Keratinocyte (primary cell): Measurements from ENCODE around the gene PRKCSH. TPM values are rescaled to one million over a fixed set of nuclear protein-coding genes. Genes with fewer than 3 reads are reported as not detected.
A peak's percentile ranks its signal among the peaks of the same experiment; 100 is the strongest.
"Not testable (repeated sequence)": the region's sequence is repeated elsewhere in the genome, so short reads cannot be mapped to it uniquely, and the experiment has no call there.

ENCODE experiments used
- DNase-seq: peaks from one replicate; pipeline ENCODE4 v3.0.0-alpha.2; 2011; ENCODE audit warnings: low read depth, missing footprints, low spot score
- FAIRE-seq: peaks from 2 replicates; lab custom pipeline; 2011; peaks lifted over from hg19 to GRCh38; lab: Jason Lieb, UNC
- H2AFZ ChIP-seq: 2 replicates; pipeline ENCODE4 v1.6.0; 2012; ENCODE audit warnings: low read length, control low read depth, inconsistent platforms; ENCODE audit not compliant: control insufficient read depth
- H3K27ac ChIP-seq: 2 replicates; pipeline ENCODE4 v1.5.1; 2011; ENCODE audit warnings: low read length; ENCODE audit not compliant: control insufficient read depth, insufficient read depth
- H3K27me3 ChIP-seq: 3 replicates; pipeline ENCODE4 v1.6.0; 2011; ENCODE audit warnings: low read length; ENCODE audit not compliant: control insufficient read depth, insufficient read depth; ENCODE audit errors: extremely low read depth
- H3K36me3 ChIP-seq, 2 experiments: 2 replicates in 1 of 2; 3 replicates in 1 of 2; pipeline ENCODE4 v1.5.1; 2011; ENCODE audit warnings: low read length in 2 of 2, mild to moderate bottlenecking in 1 of 2; ENCODE audit not compliant: control insufficient read depth in 2 of 2, insufficient read depth in 2 of 2; ENCODE audit errors: extremely low read depth in 1 of 2
- H3K4me1 ChIP-seq: 3 replicates; pipeline ENCODE4 v1.5.1; 2011; ENCODE audit warnings: low read length; ENCODE audit not compliant: control insufficient read depth, insufficient read depth; ENCODE audit errors: extremely low read depth
- H3K4me2 ChIP-seq: 3 replicates; pipeline ENCODE4 v1.6.0; 2011; ENCODE audit warnings: low read depth, low read length; ENCODE audit not compliant: control insufficient read depth, insufficient read depth; ENCODE audit errors: extremely low read depth
- H3K4me3 ChIP-seq, 3 experiments: fragments of 200-600 bp in 1 of 3; sonication (generic) in 1 of 3; 2 replicates in 2 of 3; 3 replicates in 1 of 3; pipeline ENCODE4 v1.5.1; 2011 to 2016; ENCODE audit warnings: low read length in 3 of 3, mild to moderate bottlenecking in 3 of 3, control low read depth in 2 of 3, inconsistent platforms in 1 of 3, low read depth in 1 of 3, mixed read lengths in 1 of 3, mixed run types in 1 of 3, moderate library complexity in 1 of 3; ENCODE audit not compliant: control insufficient read depth in 2 of 3, insufficient read depth in 2 of 3; ENCODE audit errors: extremely low read depth in 1 of 3
- H3K79me2 ChIP-seq: 2 replicates; pipeline ENCODE4 v1.6.0; 2012; ENCODE audit warnings: low read length; ENCODE audit not compliant: control insufficient read depth, insufficient read depth
- H3K9ac ChIP-seq: 3 replicates; pipeline ENCODE4 v1.6.0; 2011; ENCODE audit warnings: low read length; ENCODE audit not compliant: control insufficient read depth, insufficient read depth; ENCODE audit errors: extremely low read depth
- H3K9me1 ChIP-seq: 3 replicates; pipeline ENCODE4 v1.6.0; 2011; ENCODE audit warnings: low read length; ENCODE audit not compliant: control insufficient read depth, insufficient read depth; ENCODE audit errors: extremely low read depth
- H3K9me3 ChIP-seq: 2 replicates; pipeline ENCODE4 v1.5.1; 2012; ENCODE audit warnings: low read depth, low read length; ENCODE audit not compliant: control insufficient read depth
- H4K20me1 ChIP-seq: 3 replicates; pipeline ENCODE4 v1.6.0; 2011; ENCODE audit warnings: low read length; ENCODE audit not compliant: control insufficient read depth, insufficient read depth; ENCODE audit errors: extremely low read depth
- CTCF ChIP-seq, 3 experiments: IDR thresholded peaks in 1 of 3; conservative IDR thresholded peaks in 1 of 3; optimal IDR thresholded peaks in 1 of 3; 2 replicates in 2 of 3; 3 replicates in 1 of 3; pipeline versions ENCODE3 to v1.5.1; 2011; ENCODE audit warnings: low read length in 3 of 3, mild to moderate bottlenecking in 3 of 3, moderate library complexity in 2 of 3, control low read depth in 1 of 3, inconsistent platforms in 1 of 3; ENCODE audit not compliant: insufficient read depth in 2 of 3; ENCODE audit errors: extremely low read depth in 1 of 3
- EZH2 ChIP-seq: IDR thresholded peaks from one replicate; pipeline ENCODE4 v1.6.1; 2012; ENCODE audit warnings: inconsistent platforms, mild to moderate bottlenecking, low read length, moderate library complexity
- dilution Hi-C: fragments of 300-500 bp; cut with MboI; formaldehyde crosslinking; loops from one replicate; pipeline ENCODE4 v1.7.0; 2020; ENCODE audit warnings: low sequenced_read_pairs; ENCODE audit not compliant: extremely low pct_ligation_motif_present
- polyA plus RNA-seq, 5 experiments: library from polyadenylated mRNA; depleted of rRNA in 3 of 5; stranded (reverse) in 3 of 5; stranded (forward) in 1 of 5; unstranded in 1 of 5; fragments of >200 nt; gene quantifications; 1 replicate in 1 of 5; 2 replicates in 3 of 5; 3 replicates in 1 of 5; pipeline versions ENCODE4 v1.2.1 to v1.2.3, GENCODE V29; 2011 to 2012; ENCODE audit warnings: missing spikeins in 2 of 5, low read depth in 1 of 5, low replicate concordance in 1 of 5

Gene PRKCSH
- polyA plus RNA-seq, 1 donor (not counting 4 experiments of a cell fraction or from before 2014, with no cell fraction given) = 56.3 TPM

- peaks cover 12 to 13% of the 10 kb centered on the region in 2 experiments for H3K36me3 ChIP-seq
- no peak overlapping the region for H2AFZ ChIP-seq
- H3K9me3 ChIP-seq = no peaks in the 10 kb centered on the region
- TF ChIP-seq CTCF (optimal IDR thresholded peaks at IDR 0.05 in 1 of 3, IDR thresholded peaks at IDR 0.05 in 1 of 3, conservative IDR thresholded peaks at IDR 0.05 in 1 of 3; ENCODE audit: extremely low read depth in 1 of 3, insufficient read depth in 2 of 3, low read length in 3 of 3) (peak in 1 of 3 experiments; percentile 24), EZH2 (no peak)
- no peak for DNase-seq
- no peaks in the 10 kb centered on the region for H3K9me1 ChIP-seq
- H3K4me1 ChIP-seq = no peaks in the 10 kb centered on the region
- H3K4me3 ChIP-seq = no peak overlapping the region
- H3K4me2 ChIP-seq = no peak overlapping the region
- no peaks in the 10 kb centered on the region for H3K79me2 ChIP-seq
- no peaks in the 10 kb centered on the region for H3K27me3 ChIP-seq
- dilution Hi-C loops = no loop called here
- no peak overlapping the region for H3K27ac ChIP-seq
- H3K9ac ChIP-seq = no peak overlapping the region
- H4K20me1 ChIP-seq = no peaks in the 10 kb centered on the region
- FAIRE-seq = no peak
Observed at GRCh38 chr19:11452620-11453310, 17.3 kb downstream of the PRKCSH start.

GRCh38 chr19:11453468-11454341, 18.3 kb downstream of the PRKCSH start:
- peaks cover 5 to 6% of the 10 kb centered on the region in 2 experiments for H3K36me3 ChIP-seq
- FAIRE-seq = no peak
- H3K4me1 ChIP-seq = no peaks in the 10 kb centered on the region
- no peaks in the 10 kb centered on the region for H3K79me2 ChIP-seq
- no peak overlapping the region for H3K4me2 ChIP-seq
- no peak overlapping the region for H3K4me3 ChIP-seq
- H3K27me3 ChIP-seq = no peaks in the 10 kb centered on the region
- no peak overlapping the region for H3K9ac ChIP-seq
- H2AFZ ChIP-seq = no peak overlapping the region
- no peak for DNase-seq
- H3K9me3 ChIP-seq = no peaks in the 10 kb centered on the region
- no peaks in the 10 kb centered on the region for H4K20me1 ChIP-seq
- no peaks in the 10 kb centered on the region for H3K9me1 ChIP-seq
- TF ChIP-seq EZH2 = no peak
- peak in 2 of 3 experiments; percentile 4 to 17 for TF ChIP-seq CTCF (optimal IDR thresholded peaks at IDR 0.05 in 1 of 3, IDR thresholded peaks at IDR 0.05 in 1 of 3, conservative IDR thresholded peaks at IDR 0.05 in 1 of 3; ENCODE audit: extremely low read depth in 1 of 3, insufficient read depth in 2 of 3, low read length in 3 of 3)
- H3K27ac ChIP-seq = no peak overlapping the region
- dilution Hi-C loops = no loop called here

- H3K27ac ChIP-seq, H3K9ac ChIP-seq, DNase-seq, H3K9me1 ChIP-seq, H3K79me2 ChIP-seq, FAIRE-seq, H2AFZ ChIP-seq, dilution Hi-C loops, H3K4me1 ChIP-seq, H4K20me1 ChIP-seq, H3K9me3 ChIP-seq, H3K4me2 ChIP-seq, H3K36me3 ChIP-seq, H3K27me3 ChIP-seq, H3K4me3 ChIP-seq: not testable (repeated sequence)
Observed at GRCh38 chr19:11455233-11455554, 19.8 kb downstream of the PRKCSH start.
